PC-9 (cell line): Measurements from ENCODE around the gene PAEP.

Experiments used
- EZH2 ChIP-seq: fragments of 200-600 bp; sonication (generic); IDR thresholded peaks from 2 replicates; pipeline ENCODE4 v1.8.0; 2017; ENCODE audit warnings: antibody characterized with exemption, low read depth
- TF ChIP-seq, protein P1 (sequence below): fragments of 200-600 bp; sonication (generic); conservative IDR thresholded peaks from 2 replicates; pipeline ENCODE4 v1.6.1; 2017; ENCODE audit warnings: mixed run types, antibody characterized with exemption, mild to moderate bottlenecking, moderate library complexity

DNA sequence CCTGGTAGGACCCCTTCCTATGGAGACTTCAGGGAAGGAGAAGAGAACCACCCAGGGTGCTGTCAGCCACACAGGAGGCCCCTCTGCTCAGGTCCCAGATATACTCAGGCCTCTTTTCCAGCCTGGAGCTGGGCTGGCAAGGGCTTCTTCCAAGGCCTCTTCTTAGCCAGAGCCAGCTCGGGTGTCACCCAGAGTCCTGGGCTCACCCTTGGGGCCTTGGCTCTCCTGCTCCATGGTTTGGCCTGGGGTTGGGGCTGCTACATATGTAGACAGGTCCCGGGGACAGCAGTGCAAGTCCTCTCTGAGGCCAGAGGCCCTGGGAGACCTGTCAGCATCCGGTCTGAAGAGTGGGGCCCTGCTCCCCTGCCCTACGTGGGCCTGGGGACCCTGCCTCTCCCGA lies 22.8 kb downstream of the PAEP start:
- TF ChIP-seq EZH2: no peak
- TF ChIP-seq, protein P1, sequence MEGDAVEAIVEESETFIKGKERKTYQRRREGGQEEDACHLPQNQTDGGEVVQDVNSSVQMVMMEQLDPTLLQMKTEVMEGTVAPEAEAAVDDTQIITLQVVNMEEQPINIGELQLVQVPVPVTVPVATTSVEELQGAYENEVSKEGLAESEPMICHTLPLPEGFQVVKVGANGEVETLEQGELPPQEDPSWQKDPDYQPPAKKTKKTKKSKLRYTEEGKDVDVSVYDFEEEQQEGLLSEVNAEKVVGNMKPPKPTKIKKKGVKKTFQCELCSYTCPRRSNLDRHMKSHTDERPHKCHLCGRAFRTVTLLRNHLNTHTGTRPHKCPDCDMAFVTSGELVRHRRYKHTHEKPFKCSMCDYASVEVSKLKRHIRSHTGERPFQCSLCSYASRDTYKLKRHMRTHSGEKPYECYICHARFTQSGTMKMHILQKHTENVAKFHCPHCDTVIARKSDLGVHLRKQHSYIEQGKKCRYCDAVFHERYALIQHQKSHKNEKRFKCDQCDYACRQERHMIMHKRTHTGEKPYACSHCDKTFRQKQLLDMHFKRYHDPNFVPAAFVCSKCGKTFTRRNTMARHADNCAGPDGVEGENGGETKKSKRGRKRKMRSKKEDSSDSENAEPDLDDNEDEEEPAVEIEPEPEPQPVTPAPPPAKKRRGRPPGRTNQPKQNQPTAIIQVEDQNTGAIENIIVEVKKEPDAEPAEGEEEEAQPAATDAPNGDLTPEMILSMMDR: no peak
